K562 (cell line): ENCODE measurements around the gene SLC9A1. TPM values are rescaled to one million over a fixed set of nuclear protein-coding genes. Genes with fewer than 3 reads are reported as not detected.

Experiments used
- ATAC-seq: fragments of 200-7000 bp; cut with Tn5 transposase; 3 replicates; pipeline ENCODE4 v1.9.1; 2020; ENCODE audit warnings: moderate library complexity
- BruUV-seq: library from RNA; stranded (reverse); fragments of 400-500 nt; replicated peaks from 2 replicates; lab custom pipeline; 2021; lab: Mats Ljungman, UMichigan
- CTCF ChIA-PET: fragments of 300-600 bp; formaldehyde crosslinking; extraction: SDS; loops from one replicate; lab custom pipeline; 2021; ENCODE audit warnings: low intra/inter-chr PET ratio; lab: Yijun Ruan, JAX
- POLR2A ChIA-PET: fragments of 300-600, 350-650 bp; sonication (Branson Sonifier 250); formaldehyde crosslinking; extraction: SDS; loops from one replicate; lab custom pipeline; 2021; ENCODE audit warnings: antibody characterized with exemption, inconsistent platforms; lab: Yijun Ruan, JAX
- DNase-seq, 4 experiments: peaks; one replicate each; pipeline versions ENCODE4 v3.0.0 to v3.0.0-alpha.2; 2011 to 2018; ENCODE audit warnings: low spot score in 3 of 4, mixed read lengths in 3 of 4; ENCODE audit errors: extremely low read depth in 1 of 4
- FAIRE-seq: peaks from 2 replicates; lab custom pipeline; 2011; peaks lifted over from hg19 to GRCh38; lab: Jason Lieb, UNC
- H2AFZ ChIP-seq: 2 replicates; pipeline ENCODE4 v1.6.0; 2011; ENCODE audit warnings: low read depth, low read length, control low read depth, inconsistent platforms
- H3K27ac ChIP-seq: fragments of 200-600 bp; 3 replicates; pipeline ENCODE4 v1.8.0; 2011; ENCODE audit warnings: low read depth, mild to moderate bottlenecking, control low read depth, inconsistent platforms, low read length, moderate library complexity, mixed read lengths; ENCODE audit errors: extremely low read depth
- H3K27me3 ChIP-seq, 2 experiments: fragments of 300-600 bp in 1 of 2; 2 replicates in 1 of 2; 3 replicates in 1 of 2; pipeline versions ENCODE4 v1.6.0 to v1.8.0; 2011; ENCODE audit warnings: inconsistent platforms in 2 of 2, low read length in 2 of 2, mild to moderate bottlenecking in 1 of 2, mixed read lengths in 1 of 2, moderate library complexity in 1 of 2; ENCODE audit not compliant: control insufficient read depth in 2 of 2, insufficient read depth in 2 of 2
- H3K36me3 ChIP-seq: fragments of 300-600 bp; 3 replicates; pipeline ENCODE4 v1.8.0; 2011; ENCODE audit warnings: mild to moderate bottlenecking, low read length, inconsistent platforms; ENCODE audit not compliant: control insufficient read depth, insufficient read depth
- H3K4me1 ChIP-seq, 2 experiments: fragments of 200-600 bp in 1 of 2; replicated peaks in 1 of 2; 2 replicates in 1 of 2; 3 replicates in 1 of 2; pipeline versions ENCODE4 v1.5.1 to v1.8.0; 2011; ENCODE audit warnings: inconsistent platforms in 2 of 2, low read length in 2 of 2, mild to moderate bottlenecking in 1 of 2, mixed read lengths in 1 of 2, moderate library complexity in 1 of 2; ENCODE audit not compliant: control insufficient read depth in 2 of 2, insufficient read depth in 2 of 2
- H3K4me2 ChIP-seq: 2 replicates; pipeline ENCODE4 v1.6.1; 2011; ENCODE audit warnings: low read length, control low read depth, inconsistent platforms, mixed read lengths; ENCODE audit not compliant: insufficient read depth
- H3K4me3 ChIP-seq: fragments of 200-600 bp; sonication (generic), shearing (Covaris generic); 2 replicates; pipeline ENCODE4 v1.5.1; 2016; ENCODE audit warnings: control low read depth, inconsistent platforms
- H3K79me2 ChIP-seq: fragments of 200-600 bp; 3 replicates; pipeline ENCODE4 v1.8.0; 2011; ENCODE audit warnings: low read length, inconsistent platforms; ENCODE audit not compliant: control insufficient read depth, insufficient read depth
- H3K9ac ChIP-seq, 2 experiments: 2 replicates each; pipeline versions ENCODE4 v1.6.0 to v1.6.1; 2011; ENCODE audit warnings: low read depth in 2 of 2, low read length in 2 of 2, control low read depth in 1 of 2, inconsistent platforms in 1 of 2, mild to moderate bottlenecking in 1 of 2, mixed read lengths in 1 of 2; ENCODE audit not compliant: insufficient read depth in 1 of 2
- H3K9me1 ChIP-seq: one replicate; pipeline ENCODE4 v1.6.0; 2011; ENCODE audit warnings: inconsistent platforms, mild to moderate bottlenecking, low read length, moderate library complexity; ENCODE audit not compliant: control insufficient read depth, insufficient read depth
- H3K9me3 ChIP-seq: replicated peaks from 2 replicates; pipeline ENCODE4 v1.5.1; 2011; ENCODE audit warnings: low read depth, low read length, inconsistent platforms; ENCODE audit not compliant: control insufficient read depth, insufficient read depth
- H4K20me1 ChIP-seq: replicated peaks from 2 replicates; pipeline ENCODE4 v1.6.1; 2011; ENCODE audit warnings: low read length, inconsistent platforms, mixed read lengths; ENCODE audit not compliant: control insufficient read depth, insufficient read depth
- CBFB ChIP-seq: sonication (generic); formaldehyde crosslinking; IDR thresholded peaks from 2 replicates; pipeline ENCODE4 v1.4.0; 2020; ENCODE audit warnings: mild to moderate bottlenecking, missing genetic modification reagents
- DIDO1 ChIP-seq: fragments of 450-650 bp; IDR thresholded peaks from 2 replicates; pipeline ENCODE4 v1.6.1; 2016; ENCODE audit warnings: low read depth, missing biosample characterization, missing genetic modification characterization
- E2F3 ChIP-seq: fragments of 250-450 bp; sonication (Bioruptor Pico); IDR thresholded peaks from 2 replicates; pipeline ENCODE4 v1.4.0; 2020; ENCODE audit warnings: mild to moderate bottlenecking
- KAT8 ChIP-seq: fragments of 450-650 bp; IDR thresholded peaks from 2 replicates; pipeline ENCODE4 v1.6.1; 2016; ENCODE audit warnings: low read depth, mild to moderate bottlenecking
- MGA ChIP-seq: fragments of 450-650 bp; IDR thresholded peaks from 2 replicates; pipeline ENCODE4 v1.6.1; 2016; ENCODE audit warnings: mild to moderate bottlenecking, moderate library complexity
- NR1H2 ChIP-seq: sonication (generic); formaldehyde crosslinking; IDR thresholded peaks from 2 replicates; pipeline ENCODE4 v1.4.0; 2020; ENCODE audit warnings: mild to moderate bottlenecking, missing genetic modification reagents
- PCBP1 ChIP-seq: fragments of 200-400 bp; formaldehyde crosslinking; IDR thresholded peaks from 2 replicates; pipeline ENCODE4 v1.6.1; 2018; ENCODE audit warnings: mild to moderate bottlenecking, low read depth, low read length; ENCODE audit not compliant: poor library complexity, severe bottlenecking
- POLR2G ChIP-seq: fragments of 200-400 bp; formaldehyde crosslinking; IDR thresholded peaks from 2 replicates; pipeline ENCODE4 v1.6.1; 2017; ENCODE audit warnings: low read depth, mild to moderate bottlenecking, antibody characterized with exemption, low read length, moderate library complexity
- RHOXF2B ChIP-seq: fragments of 250-450 bp; sonication (Bioruptor Pico); conservative IDR thresholded peaks from 2 replicates; pipeline ENCODE4 v1.5.1; 2021
- WGBS: fragments of 100-300 bp; shearing (Covaris generic); methylation state at CpG from one replicate; pipeline ENCODE4 v1.1.6; 2016; ENCODE audit warnings: low coverage, mixed read lengths; ENCODE audit not compliant: insufficient coverage; ENCODE audit errors: missing lambda C conversion rate; 5-methylcytosine and 5-hydroxymethylcytosine counted together
- in situ Hi-C: fragments of 300-500 bp; cut with MboI; formaldehyde crosslinking; loops from 4 replicates; pipeline ENCODE4 v1.15.0; 2018; ENCODE audit warnings: inconsistent platforms, mixed read lengths
- intact Hi-C: fragments of 100-400 bp; cut with micrococcal nuclease; formaldehyde crosslinking; loops from 2 replicates; pipeline ENCODE4 v1.14.2; 2022
- polyA plus RNA-seq, 8 experiments: library from polyadenylated mRNA; depleted of rRNA in 4 of 8; stranded (reverse) in 5 of 8; unstranded in 3 of 8; fragments of >200 nt; fragmentation: Nextera tagmentation in 2 of 8; fragmentation: Illumina TruSeq in 1 of 8; extraction: Ambion mirVana in 2 of 8; extraction: Trizol in 1 of 8; gene quantifications; 2 replicates each; pipeline versions ENCODE4 v1.2.1 to v1.2.3, GENCODE V29; 2011 to 2014; ENCODE audit warnings: inconsistent platforms in 1 of 8, missing spikeins in 1 of 8
- total RNA-seq, 7 experiments: library from RNA; depleted of rRNA in 6 of 7; stranded (reverse); fragments of >200 nt in 6 of 7; fragmentation: Illumina TruSeq in 2 of 7; extraction: Trizol in 2 of 7; gene quantifications; 2 replicates each; pipeline versions ENCODE4 v1.2.1 to v1.2.3, GENCODE V29; 2011 to 2021; ENCODE audit warnings: low replicate concordance in 1 of 7

The SLC9A1 gene
- total and polyA plus RNA-seq, 9 of the 15 experiments (the other 6 are each of a cell fraction or from before 2014, with no cell fraction given), result 0.59 to 14.4 (median 2.0) TPM

- no peak for ATAC-seq
- CTCF ChIA-PET, result interaction anchor here (0.6 kb wide), 1 partner anchor 283 kb away, joined by 3 read pairs; no protein-coding TSS in a partner anchor
- Histone ChIP-seq H3K36me3 (peaks cover 10% of the 10 kb centered on the region; the same call in 1 of the 3 replicates), H3K4me1 (peaks cover 18 to 48% of the 10 kb centered on the region in 2 experiments), H3K4me2 (no peak overlapping the region), H3K79me2 (no peaks in the 10 kb centered on the region), H3K9me3 (no peaks in the 10 kb centered on the region), H3K9ac (peak overlapping the region in 1 of 2 experiments; percentile 76; a peak in 2 of 4 replicates), H2AFZ (no peak overlapping the region), H4K20me1 (peaks cover 6% of the 10 kb centered on the region; the same call in 1 of the 2 replicates), H3K27me3 (no peaks in the 10 kb centered on the region; a peak in 1 of 5 replicates), H3K27ac (no peak overlapping the region), H3K4me3 (no peak overlapping the region), H3K9me1 (peaks cover 5% of the 10 kb centered on the region)
- TF ChIP-seq CBFB (CRISPR knock-in tag) (0 out of 2 replicates have a peak, but pooled peaks have one; percentile 15), E2F3 (CRISPR knock-in tag) (no peak), POLR2G (peak; percentile 39), DIDO1 (no peak), NR1H2 (CRISPR knock-in tag) (no peak), PCBP1 (no peak), KAT8 (no peak), MGA (no peak), RHOXF2B (CRISPR knock-in tag) (no peak)
- BruUV-seq, result no TSS peak
- no peak for FAIRE-seq
- intact Hi-C loops, result loop anchor here (5.0 to 10.0 kb wide), 2 partner anchors 54 to 286 kb away; partner anchors contain the start of gene SLC9A1
- no peak for DNase-seq
- POLR2A ChIA-PET, result interaction anchor here (0.6 to 3.1 kb wide), 5 partner anchors 11 to 297 kb away, joined by 3 to 16 read pairs (median 3); partner anchors contain the start of gene SLC9A1
- 89% methylated on average over 10 of the region's 11 CpGs for WGBS
- in situ Hi-C loops, result loop anchor here (5.0 to 25.0 kb wide), 4 partner anchors 181 to 566 kb away; partner anchors contain the start of genes AHDC1 and GPR3
Observed at GRCh38 chr1:27101054-27101491, 53.9 kb downstream of the SLC9A1 start.
